CD4-positive, alpha-beta T cell (primary cell): ENCODE results near the gene EVA1A. TPM values are rescaled to one million over a fixed set of nuclear protein-coding genes. Genes with fewer than 3 reads are reported as not detected.

Source experiments
- ATAC-seq: fragments of 200-7000 bp; cut with Tn5 transposase; one replicate; pipeline ENCODE4 v1.10.0; 2022; ENCODE audit warnings: mild to moderate bottlenecking; ENCODE audit not compliant: poor library complexity
- CTCF ChIA-PET: fragments of 350-600 bp; sonication (Branson Sonifier 250); formaldehyde crosslinking; loops from one replicate; lab custom pipeline; 2021; ENCODE audit warnings: antibody characterized with exemption, inconsistent platforms; lab: Charles Lee
- POLR2A ChIA-PET: fragments of 350-600 bp; sonication (Branson Sonifier 250); formaldehyde crosslinking; loops from one replicate; lab custom pipeline; 2021; ENCODE audit warnings: antibody characterized with exemption, inconsistent platforms; lab: Charles Lee
- DNase-seq, 14 experiments: peaks; one replicate each; pipeline ENCODE4 v3.0.0-alpha.2; 2013 to 2020; ENCODE audit warnings: mixed read lengths in 2 of 14
- H3K27ac ChIP-seq, 2 donors: one replicate each; pipeline versions ENCODE4 v1.5.1 to v1.7.0; 2013; ENCODE audit warnings: low read length in 2 of 2, low read depth in 1 of 2, mild to moderate bottlenecking in 1 of 2
- H3K27me3 ChIP-seq, 2 experiments: 1 replicate in 1 of 2; 2 replicates in 1 of 2; pipeline versions ENCODE4 v1.6.1 to v1.7.0; 2013; ENCODE audit warnings: low read length in 2 of 2, control low read depth in 1 of 2, mild to moderate bottlenecking in 1 of 2, moderate library complexity in 1 of 2; ENCODE audit not compliant: insufficient read depth in 2 of 2, control insufficient read depth in 1 of 2
- H3K36me3 ChIP-seq: one replicate; pipeline ENCODE4 v1.6.1; 2013; ENCODE audit warnings: low read length, control low read depth; ENCODE audit not compliant: insufficient read depth
- H3K4me1 ChIP-seq: one replicate; pipeline ENCODE4 v1.6.1; 2013; ENCODE audit warnings: low read length, control low read depth; ENCODE audit not compliant: insufficient read depth
- H3K4me3 ChIP-seq: one replicate; pipeline ENCODE4 v1.5.1; 2013; ENCODE audit warnings: mild to moderate bottlenecking, low read length, moderate library complexity
- H3K9me3 ChIP-seq, 2 experiments: 1 replicate in 1 of 2; 2 replicates in 1 of 2; pipeline versions ENCODE4 v1.6.1 to v1.7.0; 2013; ENCODE audit warnings: low read length in 2 of 2, mild to moderate bottlenecking in 2 of 2, control low read depth in 1 of 2, moderate library complexity in 1 of 2; ENCODE audit not compliant: control insufficient read depth in 1 of 2, insufficient read depth in 1 of 2
- H3K27ac Mint-ChIP-seq: one replicate; pipeline ENCODE4 v1.8.0; 2020; ENCODE audit warnings: mixed read lengths
- H3K27me3 Mint-ChIP-seq: one replicate; pipeline ENCODE4 v1.8.0; 2021; ENCODE audit warnings: mixed read lengths
- H3K36me3 Mint-ChIP-seq: one replicate; pipeline ENCODE4 v1.8.0; 2021; ENCODE audit warnings: low read depth, mixed read lengths
- H3K4me1 Mint-ChIP-seq: one replicate; pipeline ENCODE4 v1.8.0; 2021; ENCODE audit warnings: low read depth, mixed read lengths
- H3K4me3 Mint-ChIP-seq: one replicate; pipeline ENCODE4 v1.8.0; 2020; ENCODE audit warnings: mild to moderate bottlenecking, mixed read lengths
- H3K9me3 Mint-ChIP-seq: one replicate; pipeline ENCODE4 v1.8.0; 2020; ENCODE audit warnings: mixed read lengths
- intact Hi-C, 2 experiments: fragments of 100-400 bp; cut with DNase I in 1 of 2; cut with micrococcal nuclease in 1 of 2; formaldehyde crosslinking; loops; one replicate each; pipeline versions ENCODE4 v1.15.1 to v1.9.0; 2023 to 2025; cut with DNase I, micrococcal nuclease
- total RNA-seq, 174 experiments: library from RNA in 2 of 174; stranded (reverse) in 2 of 174; gene quantifications; one replicate each; pipeline ENCODE4 v1.2.3 and lab custom pipeline; 2021 to 2026
- TF ChIP-seq, protein P1 (sequence below): fragments of 200-600 bp; IDR thresholded peaks from one replicate; pipeline ENCODE4 v1.8.0; 2022; ENCODE audit warnings: antibody characterized with exemption, mild to moderate bottlenecking

Gene EVA1A
- total RNA-seq, 2 experiments from 2014 or later: not detected

DNA sequence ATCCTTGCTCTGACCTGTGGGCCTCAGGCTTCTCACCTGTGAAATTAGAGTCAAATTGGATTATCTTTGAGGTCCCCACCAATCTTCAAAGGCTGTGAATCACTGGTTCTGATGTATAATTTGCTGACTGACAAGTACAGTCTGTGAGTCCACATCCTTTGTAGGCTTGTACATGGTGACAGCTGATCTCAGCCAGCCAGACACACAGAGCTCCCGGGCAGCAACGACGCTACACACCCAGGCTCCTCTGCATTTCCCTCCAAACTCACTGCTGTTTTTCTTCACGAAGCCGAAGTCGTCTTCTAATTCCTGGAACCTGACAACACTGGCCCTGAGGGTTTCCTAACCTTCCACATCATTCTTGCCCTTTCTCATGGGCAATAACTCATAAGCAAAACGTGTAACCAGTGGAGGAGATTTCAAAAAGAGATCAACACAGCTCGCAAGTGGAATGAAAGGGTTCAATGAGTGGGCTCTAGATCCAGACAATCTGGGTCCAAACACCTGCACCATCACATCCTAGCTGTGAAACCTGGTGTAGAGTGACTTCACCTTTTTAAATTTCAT is 37.9 kb upstream of the EVA1A start:
- ATAC-seq (no peak), DNase-seq (no peak)
- CTCF ChIA-PET: no interaction called here
- no peak overlapping the region for H3K27ac ChIP-seq
- POLR2A ChIA-PET: no interaction called here
- H3K36me3 Mint-ChIP-seq: no peaks in the 10 kb centered on the region
- intact Hi-C loops: no loop called here
- H3K4me3 Mint-ChIP-seq: no peak overlapping the region
- no peaks in the 10 kb centered on the region for H3K4me1 Mint-ChIP-seq
- no peaks in the 10 kb centered on the region for H3K27me3 ChIP-seq
- no peak overlapping the region for H3K4me3 ChIP-seq
- no peaks in the 10 kb centered on the region for H3K9me3 Mint-ChIP-seq
- TF ChIP-seq, protein P1, sequence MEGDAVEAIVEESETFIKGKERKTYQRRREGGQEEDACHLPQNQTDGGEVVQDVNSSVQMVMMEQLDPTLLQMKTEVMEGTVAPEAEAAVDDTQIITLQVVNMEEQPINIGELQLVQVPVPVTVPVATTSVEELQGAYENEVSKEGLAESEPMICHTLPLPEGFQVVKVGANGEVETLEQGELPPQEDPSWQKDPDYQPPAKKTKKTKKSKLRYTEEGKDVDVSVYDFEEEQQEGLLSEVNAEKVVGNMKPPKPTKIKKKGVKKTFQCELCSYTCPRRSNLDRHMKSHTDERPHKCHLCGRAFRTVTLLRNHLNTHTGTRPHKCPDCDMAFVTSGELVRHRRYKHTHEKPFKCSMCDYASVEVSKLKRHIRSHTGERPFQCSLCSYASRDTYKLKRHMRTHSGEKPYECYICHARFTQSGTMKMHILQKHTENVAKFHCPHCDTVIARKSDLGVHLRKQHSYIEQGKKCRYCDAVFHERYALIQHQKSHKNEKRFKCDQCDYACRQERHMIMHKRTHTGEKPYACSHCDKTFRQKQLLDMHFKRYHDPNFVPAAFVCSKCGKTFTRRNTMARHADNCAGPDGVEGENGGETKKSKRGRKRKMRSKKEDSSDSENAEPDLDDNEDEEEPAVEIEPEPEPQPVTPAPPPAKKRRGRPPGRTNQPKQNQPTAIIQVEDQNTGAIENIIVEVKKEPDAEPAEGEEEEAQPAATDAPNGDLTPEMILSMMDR: no peak
- no peak overlapping the region for H3K27ac Mint-ChIP-seq
- no peaks in the 10 kb centered on the region for H3K36me3 ChIP-seq
- H3K9me3 ChIP-seq: peaks cover 0 to 5% of the 10 kb centered on the region in 2 experiments
- H3K4me1 ChIP-seq: no peaks in the 10 kb centered on the region
- peaks cover 4% of the 10 kb centered on the region for H3K27me3 Mint-ChIP-seq

DNA sequence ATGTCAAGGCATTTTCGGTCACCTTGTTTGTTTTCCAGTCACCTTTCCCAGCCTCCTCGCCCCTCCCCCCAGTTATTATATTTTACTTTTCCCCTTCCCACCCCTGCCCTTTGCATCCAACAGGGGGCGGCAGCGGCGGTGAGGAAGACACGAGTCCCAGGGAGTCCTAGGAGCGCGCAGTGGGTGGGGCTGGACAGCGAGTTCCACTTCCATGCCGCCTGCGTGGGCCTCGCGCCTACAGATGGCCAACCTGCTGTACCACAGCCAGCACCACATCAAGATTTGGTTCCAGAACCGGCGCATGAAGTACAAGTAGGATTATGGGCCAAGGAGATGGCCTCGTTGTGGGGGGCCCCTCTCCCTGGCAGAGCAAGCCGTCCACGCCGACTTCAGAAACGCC is 37.2 kb upstream of the EVA1A start:
- Histone ChIP-seq H3K9me3 (peaks cover 0 to 5% of the 10 kb centered on the region in 2 experiments), H3K27ac (no peak overlapping the region), H3K27me3 (no peaks in the 10 kb centered on the region), H3K4me3 (no peak overlapping the region), H3K4me1 (no peaks in the 10 kb centered on the region), H3K36me3 (no peaks in the 10 kb centered on the region)
- Mint-ChIP-seq H3K4me1 (no peaks in the 10 kb centered on the region), H3K36me3 (no peaks in the 10 kb centered on the region), H3K4me3 (no peak overlapping the region), H3K27me3 (no peaks in the 10 kb centered on the region), H3K9me3 (no peaks in the 10 kb centered on the region), H3K27ac (no peak overlapping the region)
- DNase-seq (no peak), ATAC-seq (no peak)
- intact Hi-C loops: no loop called here
- TF ChIP-seq, protein P1: no peak
- ChIA-PET POLR2A (no interaction called here), CTCF (no interaction called here)

DNA sequence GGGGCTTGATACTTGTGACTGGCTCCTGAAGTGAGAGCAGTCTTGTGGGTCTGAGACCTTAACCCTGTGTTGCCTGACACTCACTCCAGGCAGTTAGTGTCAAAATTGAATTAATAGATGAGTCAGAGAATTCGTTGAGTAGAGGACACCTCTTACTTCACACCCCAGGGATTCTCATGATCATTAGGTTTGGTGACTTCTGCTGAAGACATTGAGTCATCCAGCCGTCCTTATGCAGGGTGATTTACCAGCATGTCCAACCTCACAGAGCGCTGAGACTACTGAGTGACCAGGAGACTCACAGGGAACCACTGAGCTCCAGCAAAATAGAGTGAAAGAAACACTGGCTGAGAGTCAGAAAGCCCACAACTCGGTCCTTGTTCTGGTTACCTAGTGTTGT is 36.0 kb upstream of the EVA1A start:
- no peak overlapping the region for H3K4me3 ChIP-seq
- TF ChIP-seq, protein P1: no peak
- Mint-ChIP-seq H3K9me3 (no peaks in the 10 kb centered on the region), H3K36me3 (no peaks in the 10 kb centered on the region), H3K27me3 (no peaks in the 10 kb centered on the region), H3K27ac (no peak overlapping the region), H3K4me1 (no peaks in the 10 kb centered on the region), H3K4me3 (no peak overlapping the region)
- ChIA-PET POLR2A (no interaction called here), CTCF (no interaction called here)
- no peak for ATAC-seq
- H3K36me3 ChIP-seq: no peaks in the 10 kb centered on the region
- H3K9me3 ChIP-seq: peaks cover 0 to 5% of the 10 kb centered on the region in 2 experiments
- no peak for DNase-seq
- H3K27me3 ChIP-seq: no peaks in the 10 kb centered on the region
- intact Hi-C loops: no loop called here
- no peak overlapping the region for H3K27ac ChIP-seq
- no peaks in the 10 kb centered on the region for H3K4me1 ChIP-seq
